ENCODE measurements around the gene ESAM.
"Not testable (repeated sequence)": the region's sequence is repeated elsewhere in the genome, so short reads cannot be mapped to it uniquely, and the experiment has no call there.

Gene ESAM

DNA sequence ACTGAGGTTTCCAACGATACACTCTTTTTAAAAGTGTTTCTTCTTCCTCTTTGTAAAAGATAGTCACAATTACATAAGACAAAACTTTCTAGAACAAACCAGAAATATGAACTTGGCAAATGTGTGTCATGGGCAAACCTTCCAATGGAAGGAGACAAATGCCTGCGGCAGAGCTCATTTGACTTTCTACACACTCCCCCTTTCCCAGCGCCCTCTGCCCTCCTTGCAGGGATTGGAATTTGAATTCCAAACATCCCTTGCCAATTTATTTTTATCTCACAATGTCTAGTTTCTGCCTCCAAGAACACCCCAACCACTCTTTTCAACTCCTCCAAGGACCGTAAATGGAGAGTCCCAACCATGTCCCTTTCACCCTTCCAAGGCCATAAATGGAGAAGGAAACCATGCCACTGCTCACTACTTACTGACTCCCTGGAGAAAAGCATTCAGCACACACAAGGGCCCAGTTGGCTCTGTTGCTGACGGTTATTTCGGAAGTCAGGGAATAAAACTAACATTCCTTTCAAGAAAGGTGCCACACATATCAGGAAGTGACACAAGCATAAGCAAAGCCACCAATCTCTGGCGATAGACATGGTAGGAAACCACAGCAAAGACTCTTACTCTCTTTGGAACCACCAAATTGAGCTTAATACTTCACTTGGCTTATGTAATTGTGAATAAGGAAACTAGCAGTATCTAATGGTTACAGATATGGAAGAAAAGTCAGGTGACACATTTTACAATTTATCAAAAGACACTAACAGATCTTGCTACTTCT lies 15.0 kb upstream of the ESAM start:
- no peak for DNase-seq (ENCODE audit: low read depth)

DNA sequence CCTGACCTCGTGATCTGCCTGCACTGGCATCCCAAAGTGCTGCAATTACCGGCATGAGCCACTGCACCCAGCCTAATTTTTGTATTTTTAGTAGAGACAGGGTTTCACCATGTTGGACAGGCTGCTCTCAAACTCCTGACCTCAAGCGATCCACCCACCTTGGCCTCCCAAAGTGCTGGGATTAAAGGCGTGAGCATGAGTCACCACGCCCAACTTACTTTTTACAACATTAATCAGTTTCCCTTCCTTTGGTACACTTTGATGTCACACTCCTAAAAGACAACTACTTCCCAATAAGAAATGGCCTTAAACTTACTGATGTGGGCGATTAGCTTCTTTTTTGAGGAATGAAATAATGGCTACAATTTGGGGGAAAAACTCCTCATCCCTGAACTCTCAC lies 8.9 kb upstream of the ESAM start:
- not testable (repeated sequence) for DNase-seq (ENCODE audit: low read depth)

DNA sequence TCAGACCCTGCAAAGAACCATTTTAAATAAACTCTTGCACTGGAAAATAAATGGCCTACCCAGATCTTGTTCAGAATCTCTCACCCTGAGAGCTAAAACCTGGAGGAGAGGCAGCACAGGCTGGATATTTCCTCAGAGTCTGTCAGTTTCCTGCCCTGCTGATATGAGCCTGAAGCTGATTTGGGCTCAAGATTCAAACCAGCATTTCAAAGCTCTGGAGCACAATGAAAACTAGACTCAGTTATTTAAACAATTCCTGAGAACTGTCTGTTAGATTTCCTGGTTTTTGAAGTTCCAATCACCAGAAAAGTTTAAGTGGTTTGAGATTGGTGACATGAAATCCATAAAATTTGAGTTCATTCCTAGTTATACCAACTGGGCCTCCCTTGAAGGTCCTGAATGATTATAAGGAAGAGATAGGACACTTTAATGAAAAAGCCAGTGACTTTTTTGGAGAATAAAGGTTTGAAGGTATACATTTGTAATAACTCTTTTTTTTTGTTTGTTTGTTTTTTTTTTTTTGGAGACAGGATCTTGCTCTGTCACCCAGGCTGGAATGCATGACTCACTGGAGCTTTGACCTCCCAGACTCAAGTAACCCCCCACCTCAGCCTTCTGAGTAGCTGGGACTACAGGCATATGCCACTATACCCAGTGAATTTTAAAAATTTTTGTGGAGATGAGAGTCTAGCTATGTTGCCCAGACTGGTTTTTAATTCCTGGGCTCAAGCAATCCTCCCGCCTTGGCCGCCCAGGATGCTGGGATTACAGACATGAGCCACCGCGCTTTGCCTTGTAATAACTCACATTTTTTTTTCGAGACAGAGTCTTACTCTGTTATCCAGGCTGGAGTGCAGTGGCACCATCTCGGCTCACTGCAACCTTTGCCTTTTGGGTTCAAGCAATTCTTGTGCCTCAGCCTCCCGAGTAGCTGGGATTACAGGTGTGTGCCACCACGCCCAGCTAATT lies 8.0 kb upstream of the ESAM start:
- no peak for DNase-seq (ENCODE audit: low read depth)

DNA sequence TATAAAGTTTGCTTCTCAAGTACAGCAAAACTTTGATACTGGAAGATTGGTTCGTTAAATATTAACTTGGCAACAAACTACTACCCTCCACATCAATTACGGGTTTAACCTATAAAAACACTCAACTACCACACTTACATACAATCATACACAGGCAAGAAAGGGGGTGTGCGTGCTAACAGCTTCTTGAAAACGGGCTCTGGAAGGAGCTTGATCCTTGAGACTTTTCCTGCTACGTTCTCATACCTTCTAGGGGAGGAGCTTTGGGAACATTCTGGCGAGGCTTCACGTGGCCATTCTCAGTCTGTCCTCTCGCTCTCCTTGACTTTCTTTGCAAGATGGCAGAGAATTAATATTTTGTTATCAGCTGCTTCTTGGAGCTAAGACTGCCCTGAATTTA lies 6.8 kb upstream of the ESAM start:
- no peak for DNase-seq (ENCODE audit: low read depth)

DNA sequence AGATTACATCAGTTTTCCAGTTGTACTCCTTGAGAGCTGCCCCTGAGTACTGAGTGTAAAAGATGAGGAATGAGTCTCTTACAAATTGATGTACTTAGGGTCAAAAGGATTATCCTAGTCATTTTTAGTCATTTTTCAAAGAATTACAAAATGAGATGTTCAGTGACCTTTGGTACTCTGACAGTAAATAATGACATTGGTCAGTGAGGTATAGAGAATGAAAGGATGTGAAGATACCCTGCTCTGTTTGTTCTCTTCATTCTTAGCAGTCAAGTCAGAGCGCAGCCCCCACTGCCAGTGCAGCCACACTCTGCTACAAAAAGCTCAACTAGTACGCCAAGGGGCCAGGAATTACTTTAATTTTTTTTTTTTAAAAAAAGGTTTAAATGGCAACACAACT lies 4.1 kb upstream of the ESAM start:
- DNase-seq (ENCODE audit: low read depth), result no peak

DNA sequence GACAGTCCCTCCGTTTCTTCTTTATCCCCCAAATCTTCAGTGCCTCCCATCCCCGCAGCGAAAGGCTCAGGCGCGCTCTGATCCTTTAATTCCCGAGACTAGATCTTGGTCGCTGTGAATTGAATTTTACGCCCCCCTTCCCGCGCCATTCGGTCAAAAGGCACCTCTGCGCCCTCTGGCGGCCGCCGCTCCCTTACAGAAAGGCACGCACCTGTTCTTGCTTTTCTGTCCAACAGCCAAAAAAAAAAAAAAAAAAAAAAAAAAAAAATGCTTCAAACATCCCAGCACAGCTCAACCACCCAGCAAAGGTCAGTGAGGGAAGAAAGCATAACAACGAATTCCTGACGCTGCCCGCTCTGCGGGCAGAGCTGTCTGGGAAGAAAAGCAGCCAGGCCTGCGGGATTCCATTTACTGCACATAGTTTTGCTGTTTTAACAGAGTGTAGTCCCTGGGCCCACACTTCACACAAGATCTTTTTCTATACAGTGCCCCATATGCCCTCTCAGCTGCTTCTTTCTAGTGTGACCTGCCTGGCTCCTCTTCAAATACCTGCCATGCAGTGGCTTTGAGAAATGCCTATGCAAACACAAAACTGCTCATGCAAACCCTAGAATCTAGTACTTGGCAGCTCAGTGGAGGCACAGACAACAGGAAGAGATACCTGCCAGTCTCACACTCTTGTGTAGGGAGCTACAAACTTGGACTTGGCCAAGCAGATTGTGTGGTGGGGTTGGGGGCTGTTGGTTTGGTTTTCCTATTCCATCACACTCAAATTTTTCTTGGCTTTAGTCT lies 1.3 kb upstream of the ESAM start:
- peak; percentile 68 for DNase-seq (ENCODE audit: low read depth)

DNA sequence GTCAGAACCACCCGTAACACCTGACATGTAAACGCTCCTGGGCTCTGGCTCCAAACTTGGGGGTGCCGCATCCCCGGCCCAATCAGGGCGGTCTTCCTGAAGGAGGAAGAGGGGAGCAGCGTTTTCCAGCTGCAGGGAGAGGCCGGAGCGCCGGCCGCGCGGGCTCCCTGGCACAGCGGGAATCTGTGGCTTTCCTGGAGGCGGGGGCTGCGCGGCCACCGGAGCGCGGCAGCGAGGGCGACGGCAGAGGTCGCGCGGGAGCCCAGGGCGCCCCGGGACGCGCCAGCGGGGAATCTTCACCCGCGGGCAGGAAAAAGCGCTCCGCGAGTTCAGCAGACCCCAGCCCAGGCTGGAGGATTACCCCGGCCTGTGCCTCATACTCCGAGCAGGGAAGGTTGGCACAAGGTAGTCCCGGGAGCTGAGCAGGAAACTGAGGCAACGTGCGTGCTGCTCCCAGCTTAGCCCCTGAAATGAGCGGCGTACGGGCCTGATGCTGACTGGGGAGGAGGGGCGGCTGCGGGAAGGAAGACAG lies 600 bp upstream of the ESAM start:
- no peak for DNase-seq (ENCODE audit: low read depth)

DNA sequence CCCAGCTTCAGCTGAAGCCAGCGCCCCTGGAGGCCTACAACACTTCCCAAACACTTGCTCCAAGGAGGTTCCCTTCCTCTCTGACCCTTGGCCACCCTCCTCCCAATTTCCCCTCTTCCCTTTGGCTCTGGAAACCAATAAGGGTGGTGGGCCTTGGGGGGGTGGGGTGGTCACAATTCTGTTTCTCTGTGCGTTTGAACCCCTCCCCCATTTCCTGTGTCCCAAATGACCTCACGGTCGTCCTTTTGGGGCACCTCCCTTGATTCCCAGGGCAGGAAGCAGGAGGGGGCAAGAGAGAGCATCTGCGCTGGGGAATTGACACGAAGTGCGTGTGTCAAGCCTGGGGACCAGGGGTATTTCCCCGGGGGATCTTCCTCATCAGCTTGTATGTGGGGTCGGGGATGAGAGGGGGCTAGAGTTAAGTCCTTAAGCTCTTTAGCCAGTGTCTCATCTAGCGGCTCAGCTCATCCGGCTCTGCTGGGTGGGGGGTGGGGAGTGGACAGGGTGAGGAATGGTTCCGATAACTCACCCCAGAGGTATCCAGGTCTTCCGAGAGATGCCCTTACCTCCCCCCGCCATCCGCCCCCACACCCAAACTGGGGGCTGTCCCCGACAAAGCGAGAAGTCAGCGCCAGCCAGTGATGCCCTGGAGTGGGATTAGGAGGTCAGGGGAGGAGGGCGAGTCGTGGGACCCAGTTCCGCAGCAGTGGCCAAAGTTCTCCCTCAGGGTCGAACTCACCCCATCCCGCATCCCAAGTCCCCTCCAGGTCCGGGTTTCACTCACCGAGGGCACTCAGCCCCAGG lies 587 bp downstream of the ESAM start:
- peak; percentile 54 for DNase-seq (ENCODE audit: low read depth)

DNA sequence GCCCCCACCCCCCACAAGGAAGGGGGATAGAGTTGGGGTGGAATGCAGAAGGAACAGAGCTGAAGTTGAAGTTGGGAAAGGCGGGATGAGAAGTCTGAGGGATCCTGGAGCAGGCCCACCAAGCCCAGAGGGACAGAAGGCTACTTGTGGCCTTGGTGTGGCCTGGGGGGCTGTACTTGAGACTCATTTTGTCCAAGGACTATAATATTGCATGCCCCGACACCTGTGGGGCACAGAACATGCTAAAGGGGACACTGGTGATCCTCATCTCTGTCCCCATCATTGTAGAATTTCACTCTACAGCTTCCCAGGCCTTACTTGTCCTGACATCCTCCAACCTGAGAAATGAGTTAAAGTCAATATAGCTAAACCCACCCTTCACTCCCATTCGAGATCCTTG lies 1.3 kb downstream of the ESAM start:
- DNase-seq (ENCODE audit: low read depth), result no peak

DNA sequence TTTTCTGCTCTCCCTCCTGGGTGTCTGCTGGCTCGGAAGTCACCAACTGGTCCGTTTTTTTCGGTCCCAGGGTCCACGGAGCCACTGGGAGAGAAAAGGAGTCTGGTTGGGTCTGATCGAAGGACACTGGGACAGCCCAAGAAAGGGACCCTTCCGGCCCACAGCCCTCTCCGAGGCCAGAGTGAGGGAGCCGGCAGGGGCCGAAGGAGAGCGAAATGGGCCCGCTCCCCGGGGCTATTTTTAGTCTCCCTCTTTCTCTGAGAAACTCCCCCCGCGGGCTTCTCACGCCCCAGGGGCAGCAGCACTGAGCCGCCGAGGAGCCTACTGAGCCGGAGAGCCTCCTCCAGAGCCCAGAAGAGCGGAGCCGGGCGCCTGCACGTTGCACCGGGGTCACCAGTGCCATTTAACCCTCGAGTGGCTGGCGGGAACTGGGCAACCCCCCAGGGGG lies 1.9 kb downstream of the ESAM start:
- no peak for DNase-seq (ENCODE audit: low read depth)

DNA sequence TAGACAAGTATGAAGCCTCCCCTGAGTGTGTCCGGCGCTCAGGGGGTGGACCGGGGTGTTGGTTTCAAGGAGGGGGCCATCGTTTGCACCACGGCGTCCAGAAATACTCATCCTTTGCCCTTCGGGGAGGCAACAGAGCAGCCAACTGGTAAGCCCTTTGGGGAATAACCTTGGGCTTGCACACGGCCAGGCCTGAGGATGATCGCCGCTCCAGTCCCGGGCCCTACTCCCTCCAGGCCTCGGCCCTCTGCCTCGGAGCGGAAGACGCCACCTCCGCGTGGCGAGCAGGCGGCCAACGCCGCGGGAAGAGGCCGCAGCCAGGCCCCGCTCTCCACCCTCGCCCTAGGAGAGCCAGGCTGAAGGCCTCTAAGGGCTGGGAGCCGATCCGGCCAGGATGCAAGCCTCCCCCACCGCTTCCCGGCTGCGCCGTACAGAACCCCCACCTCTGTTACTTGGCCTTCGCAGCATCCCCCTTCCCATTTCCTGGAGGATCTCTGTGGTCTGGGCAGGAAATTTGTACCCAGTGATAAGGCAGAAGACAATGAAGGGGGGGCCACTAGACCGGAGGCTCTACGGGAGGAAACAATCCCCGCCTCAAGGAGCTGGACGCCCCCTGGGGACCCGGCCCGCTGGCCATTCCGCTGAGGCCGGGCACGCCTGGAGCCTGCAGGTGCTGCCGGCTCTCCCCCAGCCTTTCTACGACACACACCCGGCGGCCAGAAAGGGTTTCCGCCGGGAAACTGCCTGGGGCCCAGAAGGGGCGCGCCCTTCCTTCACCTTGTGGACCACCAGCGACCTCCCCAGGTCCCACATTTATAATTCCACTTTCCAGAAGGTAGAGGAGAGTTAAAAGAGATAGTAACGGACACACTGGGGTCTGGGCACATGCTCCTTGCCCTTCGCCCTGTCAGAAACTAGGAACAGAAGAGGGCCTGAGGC lies 2.6 kb downstream of the ESAM start:
- DNase-seq (ENCODE audit: low read depth), result peak; percentile 95

DNA sequence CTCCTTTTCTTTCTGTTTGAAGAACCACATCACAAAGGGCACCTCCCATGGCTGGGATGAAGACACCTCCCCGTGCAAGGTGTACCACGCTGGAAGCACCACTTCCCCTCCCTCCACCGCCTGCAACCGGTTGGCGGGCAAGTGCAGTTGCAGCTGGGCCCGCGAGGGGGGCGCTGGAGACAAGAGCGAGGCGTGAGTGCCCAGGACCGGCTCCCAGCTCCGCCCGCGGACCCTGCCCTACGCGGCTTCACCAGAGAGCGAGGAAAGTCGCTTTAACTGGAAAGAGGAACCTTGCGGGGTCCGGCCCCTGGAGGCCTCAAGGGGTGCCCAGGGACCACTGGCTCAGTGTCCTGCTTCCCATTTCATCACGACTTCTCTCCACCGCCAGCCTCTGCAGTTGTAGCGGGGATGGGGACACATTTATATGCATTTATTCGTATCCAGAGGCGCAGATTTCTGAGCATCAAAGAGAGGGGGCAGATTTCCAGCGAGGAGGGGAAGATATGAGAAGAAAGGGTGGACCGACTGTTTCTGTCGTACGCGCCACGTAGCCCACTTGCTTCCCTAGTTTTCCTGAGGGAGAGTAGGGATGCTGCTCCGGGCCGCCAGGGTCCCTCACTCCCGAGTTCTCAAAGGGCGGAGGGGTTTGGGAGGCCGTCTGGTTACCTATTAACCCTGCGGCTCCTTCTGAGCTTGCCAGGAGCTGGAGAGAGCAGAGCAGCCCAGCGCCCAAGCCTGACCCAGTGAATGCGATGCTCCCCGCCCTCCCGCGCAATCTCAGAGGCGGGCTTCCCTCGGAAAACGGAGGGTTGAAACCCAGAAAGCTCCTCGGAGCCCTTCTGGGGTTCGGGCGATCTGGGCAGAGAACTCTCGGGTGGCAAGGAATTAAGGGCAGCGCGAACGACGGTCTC lies 3.5 kb downstream of the ESAM start:
- peak; percentile 91 for DNase-seq (ENCODE audit: low read depth)

DNA sequence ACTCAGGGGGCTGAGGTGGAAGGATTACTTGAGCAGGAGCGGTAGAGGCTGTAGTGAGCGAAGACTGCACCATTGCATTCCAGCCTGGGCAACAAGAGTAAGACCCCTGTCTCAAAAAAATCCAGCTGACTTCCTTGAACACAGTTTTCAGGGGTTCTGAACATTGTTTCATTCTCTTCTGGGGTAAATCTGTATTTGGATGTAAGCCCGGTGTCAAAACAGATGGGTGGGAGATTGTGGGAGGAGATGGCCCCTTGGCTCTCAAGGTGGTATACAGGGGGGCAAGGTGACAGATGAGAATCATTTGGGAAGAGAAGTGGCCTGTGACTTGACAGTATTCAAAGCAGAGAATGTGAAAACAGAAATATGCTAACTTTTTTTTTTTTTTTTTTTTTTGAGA lies 4.8 kb downstream of the ESAM start:
- DNase-seq (ENCODE audit: low read depth), result no peak

DNA sequence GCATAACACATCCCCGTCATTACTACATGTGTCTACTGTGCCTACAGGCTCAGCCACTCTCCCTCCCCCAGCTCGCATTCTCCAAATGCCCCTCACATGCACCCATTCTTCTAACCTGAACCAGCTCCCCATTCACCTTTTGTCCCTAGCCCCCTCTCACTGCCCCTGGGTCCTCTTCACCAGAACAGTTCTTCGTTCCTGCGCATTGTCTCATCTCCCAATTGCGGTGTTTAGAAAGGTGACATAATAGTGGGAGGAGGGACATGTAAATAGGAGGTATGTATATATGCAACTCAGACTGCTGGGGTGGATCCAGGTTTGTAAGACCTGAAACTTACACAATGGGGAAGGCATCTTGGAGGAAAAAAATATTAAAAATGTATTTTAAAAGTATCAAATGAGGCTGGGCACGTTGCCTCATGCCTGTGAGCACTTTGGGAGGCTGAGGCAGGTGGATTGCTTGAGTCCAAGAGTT lies 5.3 kb downstream of the ESAM start:
- no peak for DNase-seq (ENCODE audit: low read depth)

DNA sequence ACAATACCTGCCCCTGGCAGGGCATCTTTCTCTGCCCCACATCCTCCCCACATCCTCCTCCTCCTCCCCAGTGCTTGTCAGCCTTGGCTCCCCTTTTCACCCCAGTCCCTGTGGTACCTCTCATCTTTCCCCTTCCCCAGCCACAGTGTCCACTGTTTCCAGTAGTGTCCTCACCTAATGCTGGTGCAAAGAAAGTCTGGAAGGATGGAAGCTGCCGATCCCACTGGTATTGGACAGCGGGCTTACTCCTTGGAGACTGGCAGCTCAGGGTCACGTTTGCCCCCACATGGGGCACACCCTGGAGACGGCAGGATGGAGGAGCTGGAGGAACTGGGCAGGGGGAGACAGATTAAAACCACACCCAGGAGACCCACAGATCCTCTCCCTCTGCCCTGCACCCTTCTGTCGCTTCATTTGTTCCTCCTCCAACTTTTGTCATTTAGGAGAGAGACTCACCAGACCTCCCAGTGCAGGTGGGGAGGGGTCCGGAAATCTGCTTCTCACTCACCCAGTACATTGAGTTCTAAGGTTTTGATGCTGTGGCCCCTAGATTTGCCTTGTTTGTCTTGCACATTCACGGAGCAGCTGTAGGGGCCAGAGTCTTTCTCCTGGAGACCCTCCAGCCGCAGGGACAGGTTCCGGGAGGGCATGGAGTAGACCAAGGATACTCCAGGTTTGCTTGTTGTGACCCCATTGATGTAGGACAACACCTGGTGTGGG lies 5.9 kb downstream of the ESAM start:
- no peak for DNase-seq (ENCODE audit: low read depth)

DNA sequence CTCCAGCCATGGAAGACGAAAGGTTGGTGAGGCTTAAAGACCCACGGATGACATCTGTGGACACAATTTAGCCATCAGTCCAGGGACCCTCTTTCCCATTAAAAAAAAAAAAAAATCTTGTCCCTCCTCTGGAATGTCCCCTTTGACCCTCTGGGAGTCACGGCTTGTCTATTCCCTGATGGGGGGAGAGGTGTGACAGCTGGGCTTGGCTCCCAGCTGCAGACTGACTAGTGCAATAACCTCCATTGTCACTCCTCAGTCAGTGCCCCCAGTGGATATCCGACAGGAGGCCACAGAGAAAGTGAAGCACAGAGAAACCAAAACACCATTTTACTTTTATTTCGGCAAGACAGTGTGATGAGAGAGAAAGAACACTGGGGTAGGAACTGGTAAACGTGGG lies 7.4 kb downstream of the ESAM start:
- DNase-seq (ENCODE audit: low read depth), result no peak

DNA sequence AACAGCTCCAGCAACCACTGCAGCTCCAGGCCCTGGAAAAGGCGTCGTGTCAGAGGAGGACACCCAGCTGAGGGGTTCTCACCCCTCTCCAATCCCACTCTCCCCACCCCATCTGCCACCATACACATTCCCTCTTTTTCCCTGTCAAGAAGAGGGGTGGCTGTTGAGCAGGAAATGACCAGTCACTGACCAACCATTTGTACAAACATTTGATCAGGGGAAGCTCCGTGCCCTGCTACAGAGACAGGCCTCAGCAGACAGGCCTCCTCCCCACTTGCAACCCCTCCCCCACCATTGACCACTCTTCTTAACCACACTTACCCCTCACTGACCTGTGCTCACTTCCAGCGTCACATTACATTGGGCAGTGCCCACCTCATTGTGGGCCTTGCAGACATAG lies 7.8 kb downstream of the ESAM start:
- no peak for DNase-seq (ENCODE audit: low read depth)

DNA sequence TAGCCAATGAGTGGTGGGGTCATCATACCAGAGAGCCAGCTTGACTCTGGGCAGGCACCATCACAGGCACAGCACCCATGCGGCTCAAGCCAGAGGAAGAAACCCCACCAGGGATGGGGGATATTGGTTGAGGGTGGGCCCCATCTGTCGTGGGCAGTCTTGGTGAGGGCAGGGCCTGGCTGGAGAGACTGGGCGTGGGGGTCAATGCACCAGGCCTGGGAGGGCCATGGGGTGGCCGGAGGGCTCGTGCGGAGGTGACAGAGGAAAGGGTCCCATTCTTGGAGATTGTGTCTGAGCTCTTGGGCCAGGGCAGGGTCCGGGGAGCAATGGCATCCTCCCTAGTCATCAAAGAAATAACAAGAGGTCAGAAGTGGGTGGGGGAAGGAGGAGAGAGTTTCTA lies 8.5 kb downstream of the ESAM start:
- no peak for DNase-seq (ENCODE audit: low read depth)

Data from CMK (cell line).